ENCODE measurements around the gene ZNF628. TPM values are rescaled to one million over a fixed set of nuclear protein-coding genes. Genes with fewer than 3 reads are reported as not detected.
A peak's percentile ranks its signal among the peaks of the same experiment; 100 is the strongest.

Gene ZNF628
- total RNA-seq, 4 donors from 2014 or later: 5.1 to 16.6 (median 11.9) TPM

GRCh38 chr19:55490478-55491432 lies 14.3 kb downstream of the ZNF628 start:
- no peak for TF ChIP-seq POLR2A (IDR thresholded peaks at IDR 0.05; ENCODE audit: low read depth)
- H3K27ac ChIP-seq (replicated peaks in 1 of 4): peak overlapping the region; percentile 93 to 98 (median 96)
- intact Hi-C loops (cut with DNase I): no loop called here
- H3K4me3 ChIP-seq: no peak overlapping the region
- H3K4me1 ChIP-seq: peaks cover 43 to 96% (median 88%) of the 10 kb centered on the region in 4 donors
- 61% methylated on average over 16 of the region's 52 CpGs for WGBS
- H3K27me3 ChIP-seq: no peaks in the 10 kb centered on the region
- no peak for DNase-seq (ENCODE audit: extremely low spot score)
- no peaks in the 10 kb centered on the region for H3K36me3 ChIP-seq
- no peaks in the 10 kb centered on the region for H3K9me3 ChIP-seq

DNA sequence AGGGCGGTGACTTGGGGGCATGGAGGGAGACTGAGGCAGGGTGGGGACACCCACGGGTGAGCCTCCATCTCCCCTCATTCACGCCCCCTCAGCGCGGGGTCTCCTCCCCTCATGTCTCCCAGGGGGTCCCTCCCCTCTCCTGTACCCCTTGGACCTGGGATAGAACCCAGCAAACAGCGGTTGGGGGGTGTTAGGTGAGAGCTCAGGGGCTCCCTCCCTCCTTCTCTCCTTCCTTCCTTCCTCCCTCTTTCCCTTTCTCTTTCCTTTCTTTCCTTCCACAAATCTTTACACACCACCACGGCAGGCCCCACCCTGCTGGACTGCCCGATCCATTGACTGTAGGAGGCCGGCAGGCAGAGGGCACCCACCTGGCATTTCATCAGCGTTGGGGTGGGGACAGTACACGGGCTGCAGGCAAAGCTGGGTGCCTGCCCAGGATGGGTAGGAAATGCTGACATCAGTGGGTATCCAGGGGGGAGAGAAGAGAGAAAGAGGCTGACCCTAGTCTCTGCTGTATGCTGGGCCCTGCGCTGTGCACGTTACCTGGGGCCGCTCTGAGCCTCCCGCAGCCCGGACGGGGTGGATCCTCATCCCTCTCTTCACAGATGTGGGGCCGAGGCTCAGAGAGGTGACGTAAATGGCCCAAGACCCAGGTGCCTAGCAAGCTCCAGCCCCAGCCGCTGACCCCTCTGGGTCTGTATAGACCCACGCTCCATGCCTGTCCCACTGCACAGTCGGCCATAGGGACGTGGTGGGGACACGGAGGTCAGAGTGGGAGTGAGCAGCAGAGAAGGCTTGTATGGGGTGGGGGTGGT lies 15.3 kb downstream of the ZNF628 start:
- Histone ChIP-seq H3K27ac (replicated peaks in 1 of 4) (peak overlapping the region; percentile 93 to 98 (median 96)), H3K4me3 (no peak overlapping the region), H3K36me3 (peaks cover 0 to 4% (median 0%) of the 10 kb centered on the region in 4 donors), H3K27me3 (no peaks in the 10 kb centered on the region), H3K4me1 (peaks cover 33 to 86% (median 78%) of the 10 kb centered on the region in 4 donors), H3K9me3 (no peaks in the 10 kb centered on the region)
- intact Hi-C loops (cut with DNase I): no loop called here
- DNase-seq (ENCODE audit: extremely low spot score): no peak
- TF ChIP-seq POLR2AphosphoS5 (IDR thresholded peaks at IDR 0.05) (no peak), CTCF (IDR thresholded peaks at IDR 0.05) (no peak), POLR2A (IDR thresholded peaks at IDR 0.05; ENCODE audit: low read depth) (no peak), EP300 (IDR thresholded peaks at IDR 0.05) (no peak)
- WGBS: 66% methylated on average over 20 of the region's 24 CpGs

DNA sequence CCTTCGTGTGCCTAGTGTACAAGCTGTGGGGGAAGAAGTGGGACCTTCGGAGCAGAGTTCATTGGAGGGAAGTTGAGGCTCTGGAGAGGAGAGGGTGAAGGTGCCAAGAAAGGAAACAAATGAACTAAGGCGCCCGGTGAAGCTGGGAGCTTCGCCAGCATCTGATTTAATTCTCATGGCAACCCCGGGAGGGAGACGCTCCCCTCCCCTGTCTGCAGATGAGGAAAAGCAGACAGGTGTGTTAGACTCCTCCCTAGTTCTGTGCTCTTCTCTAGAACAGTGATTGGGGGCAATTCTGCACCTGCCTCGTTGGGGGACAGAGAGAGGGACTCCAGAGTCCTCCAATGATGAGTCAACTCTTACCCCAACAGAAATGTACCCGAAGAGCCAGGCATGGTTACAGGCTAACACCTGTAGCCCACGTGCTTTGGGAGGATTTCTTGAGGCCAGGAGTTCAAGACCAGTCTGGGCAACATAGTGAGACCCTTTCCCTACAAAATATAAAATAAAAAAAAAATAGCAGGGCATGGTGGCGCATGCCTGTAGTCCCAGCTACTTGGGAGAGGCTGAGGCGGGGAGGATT lies 16.0 kb downstream of the ZNF628 start:
- Histone ChIP-seq H3K27me3 (no peaks in the 10 kb centered on the region), H3K4me1 (peaks cover 26 to 79% (median 71%) of the 10 kb centered on the region in 4 donors), H3K27ac (replicated peaks in 1 of 4) (peak overlapping the region; percentile 93 to 98 (median 96)), H3K36me3 (peaks cover 0 to 4% (median 0%) of the 10 kb centered on the region in 4 donors), H3K4me3 (no peak overlapping the region), H3K9me3 (no peaks in the 10 kb centered on the region)
- TF ChIP-seq EP300 (IDR thresholded peaks at IDR 0.05) (no peak), POLR2AphosphoS5 (IDR thresholded peaks at IDR 0.05) (no peak), POLR2A (IDR thresholded peaks at IDR 0.05; ENCODE audit: low read depth) (no peak), CTCF (IDR thresholded peaks at IDR 0.05) (no peak)
- intact Hi-C loops (cut with DNase I): no loop called here
- no peak for DNase-seq (ENCODE audit: extremely low spot score)
- 35% methylated on average over 11 of the region's 12 CpGs for WGBS

GRCh38 chr19:55493052-55493644 lies 16.7 kb downstream of the ZNF628 start:
- no peaks in the 10 kb centered on the region for H3K9me3 ChIP-seq
- H3K36me3 ChIP-seq: peaks cover 0 to 4% (median 2%) of the 10 kb centered on the region in 4 donors
- 34% methylated on average over 7 of the region's 18 CpGs for WGBS
- intact Hi-C loops (cut with DNase I): no loop called here
- H3K4me3 ChIP-seq: peak overlapping the region; percentile 20 to 50 (median 32)
- DNase-seq (ENCODE audit: extremely low spot score): no peak
- peaks cover 20 to 76% (median 64%) of the 10 kb centered on the region in 4 donors for H3K4me1 ChIP-seq
- H3K27me3 ChIP-seq: peaks cover 0 to 1% (median 0%) of the 10 kb centered on the region in 4 donors
- peak overlapping the region; percentile 72 to 98 (median 96) for H3K27ac ChIP-seq (replicated peaks in 1 of 4)
- TF ChIP-seq POLR2AphosphoS5 (IDR thresholded peaks at IDR 0.05) (peak in 1 of 2 donors; percentile 14), CTCF (IDR thresholded peaks at IDR 0.05) (no peak)
